GM19463 (cell line): Measurements from ENCODE around the gene RNF212.
"Not testable (repeated sequence)": the region's sequence is repeated elsewhere in the genome, so short reads cannot be mapped to it uniquely, and the experiment has no call there.

Source experiments
- ATAC-seq: cut with Tn5 transposase; IDR thresholded peaks from one replicate; pipeline ENCODE4 v1.9.1; 2021; ENCODE audit warnings: mild to moderate bottlenecking, moderate library complexity; ENCODE audit not compliant: unreplicated experiment

Gene RNF212

GRCh38 chr4:1072830-1073446 lies 40.4 kb downstream of the RNF212 start:
- no peak for ATAC-seq

- no peak for ATAC-seq
These were observed 44.0 kb downstream of the RNF212 start for GRCh38 chr4:1069394-1069793.

- ATAC-seq, result no peak
These were observed 47.6 kb downstream of the RNF212 start for GRCh38 chr4:1065732-1066131.

- no peak for ATAC-seq
These were observed 50.9 kb downstream of the RNF212 start for GRCh38 chr4:1062419-1062818.

- no peak for ATAC-seq
These were observed 51.6 kb downstream of the RNF212 start for GRCh38 chr4:1061760-1062159.

- ATAC-seq, result no peak
These were observed 52.2 kb downstream of the RNF212 start for GRCh38 chr4:1061056-1061700.

- no peak for ATAC-seq
These were observed 52.7 kb downstream of the RNF212 start for GRCh38 chr4:1060621-1061020.

GRCh38 chr4:1060121-1060520 lies 53.2 kb downstream of the RNF212 start:
- ATAC-seq, result no peak

- no peak for ATAC-seq
These were observed 54.2 kb downstream of the RNF212 start for GRCh38 chr4:1058997-1059665.

- no peak for ATAC-seq
These were observed 55.0 kb downstream of the RNF212 start for GRCh38 chr4:1058198-1058996.

- ATAC-seq, result no peak
These were observed 56.0 kb downstream of the RNF212 start for GRCh38 chr4:1057403-1057745.

- no peak for ATAC-seq
These were observed 56.5 kb downstream of the RNF212 start for GRCh38 chr4:1056671-1057402.

- peak; percentile 56 for ATAC-seq
These were observed 57.4 kb downstream of the RNF212 start for GRCh38 chr4:1055721-1056590.

GRCh38 chr4:1055243-1055701 lies 58.1 kb downstream of the RNF212 start:
- peak; percentile 23 for ATAC-seq

- ATAC-seq, result not testable (repeated sequence)
These were observed 58.6 kb downstream of the RNF212 start for GRCh38 chr4:1054696-1055242.

GRCh38 chr4:1053891-1054290 lies 59.5 kb downstream of the RNF212 start:
- not testable (repeated sequence) for ATAC-seq

- no peak for ATAC-seq
These were observed 60.2 kb downstream of the RNF212 start for GRCh38 chr4:1053080-1053661.

- ATAC-seq, result no peak
These were observed 61.1 kb downstream of the RNF212 start for GRCh38 chr4:1052231-1052671.

- ATAC-seq, result no peak
These were observed 61.9 kb downstream of the RNF212 start for GRCh38 chr4:1051472-1051871.
